HG03095 (cell line): Measurements from ENCODE around the gene ZNF433.
"Not testable (repeated sequence)": the region's sequence is repeated elsewhere in the genome, so short reads cannot be mapped to it uniquely, and the experiment has no call there.

Source experiments
- ATAC-seq: cut with Tn5 transposase; IDR thresholded peaks from one replicate; pipeline ENCODE4 v1.9.1; 2021; ENCODE audit warnings: moderate library complexity; ENCODE audit not compliant: unreplicated experiment

Gene ZNF433

GRCh38 chr19:11991921-11992320, 43.6 kb downstream of the ZNF433 start:
- ATAC-seq = not testable (repeated sequence)

- no peak for ATAC-seq
Measured at GRCh38 chr19:11989112-11989456, 46.4 kb downstream of the ZNF433 start.

- no peak for ATAC-seq
Measured at GRCh38 chr19:11987405-11988281, 47.8 kb downstream of the ZNF433 start.

GRCh38 chr19:11986754-11987153, 48.7 kb downstream of the ZNF433 start:
- no peak for ATAC-seq

DNA sequence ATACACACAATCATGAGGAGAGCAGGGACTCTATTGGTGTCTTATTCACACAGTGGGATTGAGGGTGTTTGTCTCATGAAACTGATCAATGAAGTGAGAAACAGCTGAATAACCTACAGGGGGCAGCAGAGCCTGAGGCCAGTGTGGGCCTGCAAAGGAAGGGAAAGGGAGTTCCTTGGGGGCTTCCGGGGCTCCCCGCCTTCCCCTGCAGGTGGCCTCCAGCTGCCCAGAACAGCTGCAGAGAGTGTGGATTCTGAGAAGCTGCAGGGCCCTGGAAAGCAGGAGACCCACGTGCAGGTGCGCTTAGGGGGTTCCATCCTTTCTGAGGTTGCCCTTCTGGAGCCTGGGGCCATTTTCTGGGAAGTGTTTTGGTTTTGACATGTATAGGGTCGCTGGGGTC, 50.5 kb downstream of the ZNF433 start:
- ATAC-seq = no peak

DNA sequence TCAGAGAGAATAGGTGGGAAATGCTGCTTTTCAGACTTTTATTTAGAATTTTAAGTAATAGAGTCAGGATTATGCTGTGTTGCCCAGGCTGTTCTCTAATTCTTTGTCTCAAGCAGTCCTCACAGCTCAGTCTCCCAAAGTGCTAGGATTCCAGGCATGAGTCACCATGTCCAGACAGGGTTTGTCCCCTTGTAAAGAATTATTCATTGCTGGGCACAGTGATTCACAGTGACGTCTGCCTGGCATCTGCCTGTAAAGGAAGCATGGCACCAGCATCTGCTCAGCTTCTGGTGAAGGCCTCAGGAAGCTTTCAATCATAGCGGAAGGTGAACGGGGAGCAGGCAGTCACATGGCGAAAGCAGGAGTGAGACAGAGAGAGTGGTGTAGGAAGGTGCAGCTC, 53.0 kb downstream of the ZNF433 start:
- no peak for ATAC-seq

DNA sequence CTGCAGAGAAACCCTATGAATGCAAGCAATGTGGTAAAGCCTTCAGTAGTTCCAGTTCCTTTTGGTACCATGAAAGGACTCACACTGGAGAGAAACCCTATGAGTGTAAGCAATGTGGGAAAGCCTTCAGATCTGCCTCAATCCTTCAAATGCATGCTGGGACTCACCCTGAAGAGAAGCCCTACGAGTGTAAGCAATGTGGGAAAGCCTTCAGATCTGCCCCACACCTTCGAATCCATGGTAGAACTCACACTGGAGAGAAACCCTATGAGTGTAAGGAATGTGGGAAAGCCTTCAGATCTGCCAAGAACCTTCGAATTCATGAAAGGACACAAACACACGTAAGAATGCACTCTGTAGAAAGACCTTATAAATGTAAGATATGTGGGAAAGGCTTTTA, 56.0 kb downstream of the ZNF433 start:
- no peak for ATAC-seq

DNA sequence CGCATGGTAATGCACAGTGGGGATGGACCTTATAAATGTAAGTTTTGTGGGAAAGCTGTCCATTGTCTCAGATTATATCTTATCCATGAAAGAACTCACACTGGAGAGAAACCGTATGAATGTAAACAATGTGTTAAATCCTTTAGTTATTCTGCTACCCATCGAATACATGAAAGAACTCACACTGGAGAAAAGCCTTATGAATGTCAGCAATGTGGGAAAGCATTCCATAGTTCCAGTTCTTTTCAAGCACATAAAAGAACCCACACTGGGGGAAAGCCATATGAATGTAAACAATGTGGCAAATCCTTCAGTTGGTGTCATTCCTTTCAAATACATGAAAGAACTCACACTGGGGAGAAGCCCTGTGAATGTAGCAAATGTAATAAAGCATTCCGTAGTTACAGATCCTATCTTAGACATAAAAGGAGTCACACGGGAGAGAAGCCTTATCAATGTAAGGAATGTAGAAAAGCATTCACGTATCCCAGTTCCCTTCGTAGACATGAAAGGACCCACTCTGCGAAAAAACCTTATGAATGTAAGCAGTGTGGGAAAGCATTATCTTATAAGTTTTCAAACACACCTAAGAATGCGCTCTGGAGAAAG, 56.9 kb downstream of the ZNF433 start:
- ATAC-seq = no peak

DNA sequence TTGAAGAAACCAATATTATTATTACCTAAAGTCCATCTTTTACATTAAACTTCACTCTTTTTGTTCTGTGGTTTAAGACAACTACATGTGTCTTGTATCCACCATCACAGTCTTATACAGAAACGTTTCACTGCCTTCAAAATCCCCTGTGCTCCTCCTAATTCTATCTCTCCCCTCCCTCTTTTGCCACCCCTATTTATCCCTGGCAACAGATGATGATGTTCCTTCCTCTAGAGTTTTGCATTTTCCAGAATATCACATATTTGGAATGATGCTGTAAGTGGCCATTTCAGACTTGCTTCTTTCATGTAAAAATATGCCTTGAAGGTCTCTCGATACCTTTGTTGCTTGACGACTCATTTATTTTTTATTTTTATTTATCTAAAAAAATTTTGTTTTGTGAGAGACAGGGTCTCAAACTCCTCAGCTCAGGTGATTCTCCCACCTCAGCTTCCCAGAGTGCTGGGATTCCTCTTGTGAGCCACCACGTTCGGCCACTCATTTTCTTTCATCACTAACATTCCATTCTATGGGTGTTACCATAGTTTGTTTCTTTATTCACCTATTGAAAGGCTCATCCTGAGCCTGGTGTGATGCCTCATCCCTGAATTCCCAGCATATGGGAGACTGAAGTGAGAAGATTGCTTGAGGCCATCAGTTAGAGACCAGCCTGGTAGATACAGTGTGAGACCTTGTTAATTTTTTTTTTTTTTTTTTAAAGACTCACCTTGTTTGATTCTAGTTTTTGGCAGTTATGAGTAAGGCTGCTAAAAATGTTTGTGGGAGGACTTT, 62.3 kb downstream of the ZNF433 start:
- no peak for ATAC-seq

- no peak for ATAC-seq
Measured at GRCh38 chr19:11971041-11971440, 64.4 kb downstream of the ZNF433 start.

DNA sequence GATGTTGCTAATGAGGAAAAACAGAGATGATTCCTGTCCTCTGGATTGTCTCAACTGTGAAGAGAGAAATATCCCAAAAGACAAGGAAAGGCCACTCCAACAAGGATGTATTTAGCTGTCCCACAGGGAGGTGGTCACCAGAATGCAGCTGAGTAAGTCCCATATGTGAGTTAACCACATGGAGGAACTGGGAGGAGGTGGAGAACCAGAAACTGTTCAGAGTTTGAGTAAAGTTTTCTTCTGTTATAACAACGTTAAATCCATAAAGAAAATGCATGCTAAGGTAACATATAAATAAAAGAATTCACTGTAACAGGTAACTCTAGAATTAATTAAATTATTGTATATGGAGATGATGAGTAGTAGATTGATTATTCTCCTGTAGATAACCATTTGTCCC, 65.3 kb downstream of the ZNF433 start:
- no peak for ATAC-seq

DNA sequence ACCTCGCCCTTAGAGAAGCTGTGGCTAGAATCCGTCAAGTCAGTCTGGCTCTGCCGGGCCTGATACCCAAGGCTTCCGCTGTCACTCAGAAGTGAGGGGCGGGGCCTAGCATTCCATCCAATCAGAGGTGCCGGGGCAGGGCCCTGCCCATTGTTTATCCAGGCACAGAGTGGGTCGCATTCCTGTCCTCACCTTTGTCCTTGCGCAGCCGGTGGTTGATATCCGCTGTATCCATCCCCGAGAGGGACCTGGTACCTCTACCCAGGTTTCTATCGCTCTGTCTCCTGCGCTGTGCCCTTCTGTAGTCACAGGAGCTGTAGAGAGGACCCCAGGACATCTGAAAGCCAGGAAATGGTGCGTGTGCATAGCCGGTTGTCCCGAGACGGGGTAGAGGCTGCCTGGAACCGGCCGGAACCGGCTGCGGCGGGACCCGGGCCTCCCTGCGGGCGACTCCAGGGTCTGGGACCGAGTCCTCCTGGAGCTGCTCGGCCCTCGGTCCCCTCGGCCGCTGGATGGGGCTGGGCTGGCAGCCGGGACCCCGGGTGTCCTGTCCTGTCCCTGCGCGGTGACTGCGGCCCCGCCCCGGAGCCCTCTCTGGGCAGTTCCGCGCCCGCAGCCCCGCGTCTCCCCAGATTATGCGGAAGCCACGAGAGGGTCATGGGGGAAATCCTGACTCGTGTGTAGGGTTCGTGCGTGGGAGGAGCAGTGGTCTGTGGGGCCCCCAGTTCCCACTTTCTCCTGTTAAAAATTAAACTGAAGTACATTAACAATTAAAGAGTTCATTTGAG, 70.4 kb downstream of the ZNF433 start, which contains the start of gene ZNF763:
Gene ZNF763, plus strand, starts transcription at position 183 of the 788 bp plus-strand sequence. Its CDS starts 169 bp downstream, at position 352.
- peak; percentile 83 for ATAC-seq
